ENCODE measurements around the gene LRRC14B.

- no peak for TF ChIP-seq EZH2 (IDR thresholded peaks at IDR 0.05; ENCODE audit: borderline replicate concordance, low read depth, low read length, poor library complexity, severe bottlenecking)
- TF ChIP-seq, protein P1, sequence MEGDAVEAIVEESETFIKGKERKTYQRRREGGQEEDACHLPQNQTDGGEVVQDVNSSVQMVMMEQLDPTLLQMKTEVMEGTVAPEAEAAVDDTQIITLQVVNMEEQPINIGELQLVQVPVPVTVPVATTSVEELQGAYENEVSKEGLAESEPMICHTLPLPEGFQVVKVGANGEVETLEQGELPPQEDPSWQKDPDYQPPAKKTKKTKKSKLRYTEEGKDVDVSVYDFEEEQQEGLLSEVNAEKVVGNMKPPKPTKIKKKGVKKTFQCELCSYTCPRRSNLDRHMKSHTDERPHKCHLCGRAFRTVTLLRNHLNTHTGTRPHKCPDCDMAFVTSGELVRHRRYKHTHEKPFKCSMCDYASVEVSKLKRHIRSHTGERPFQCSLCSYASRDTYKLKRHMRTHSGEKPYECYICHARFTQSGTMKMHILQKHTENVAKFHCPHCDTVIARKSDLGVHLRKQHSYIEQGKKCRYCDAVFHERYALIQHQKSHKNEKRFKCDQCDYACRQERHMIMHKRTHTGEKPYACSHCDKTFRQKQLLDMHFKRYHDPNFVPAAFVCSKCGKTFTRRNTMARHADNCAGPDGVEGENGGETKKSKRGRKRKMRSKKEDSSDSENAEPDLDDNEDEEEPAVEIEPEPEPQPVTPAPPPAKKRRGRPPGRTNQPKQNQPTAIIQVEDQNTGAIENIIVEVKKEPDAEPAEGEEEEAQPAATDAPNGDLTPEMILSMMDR (conservative IDR thresholded peaks at IDR 0.05; ENCODE audit: low read depth, low read length), result no peak
These were observed 7.4 kb downstream of the LRRC14B start for GRCh38 chr5:198516-199196.

Data from A673 (cell line).